Right atrium auricular region (tissue), 2 donors: ENCODE measurements around the gene RAPGEF1. TPM values are rescaled to one million over a fixed set of nuclear protein-coding genes. Genes with fewer than 3 reads are reported as not detected.

Experiments
- DNase-seq: peaks from one replicate; pipeline ENCODE4 v3.0.0-alpha.2; 2019; ENCODE audit warnings: low spot score
- H3K27ac ChIP-seq, 2 donors: fragments of 200-600 bp; sonication (generic); 1 replicate in 1 of 2; 2 replicates in 1 of 2; pipeline ENCODE4 v1.5.1; 2016 to 2019
- H3K27me3 ChIP-seq, 2 donors: fragments of 200-600 bp; sonication (generic); one replicate each; pipeline versions ENCODE4 v1.5.1 to v1.6.0; 2017 to 2019
- H3K36me3 ChIP-seq: fragments of 200-600 bp; sonication (generic); one replicate; pipeline ENCODE4 v1.5.1; 2016
- H3K4me1 ChIP-seq, 2 donors: fragments of 200-600 bp; sonication (generic); one replicate each; pipeline versions ENCODE4 v1.5.1 to v1.6.0; 2017 to 2019
- H3K4me3 ChIP-seq, 2 donors: fragments of 200-600 bp; sonication (generic); 1 replicate in 1 of 2; 2 replicates in 1 of 2; pipeline ENCODE4 v1.5.1; 2017 to 2019; ENCODE audit warnings: mild to moderate bottlenecking in 1 of 2, moderate library complexity in 1 of 2
- H3K9me3 ChIP-seq, 2 donors: fragments of 200-600 bp; sonication (generic); one replicate each; pipeline ENCODE4 v1.5.1; 2019
- CTCF ChIP-seq, 2 donors: fragments of 200-600 bp; sonication (generic); IDR thresholded peaks; one replicate each; pipeline ENCODE4 v1.5.1; 2019; ENCODE audit warnings: antibody characterized with exemption in 2 of 2
- total RNA-seq, 2 donors: library from RNA; depleted of rRNA; stranded (reverse); fragments of >200 nt; gene quantifications; one replicate each; pipeline ENCODE4 v1.1.0, GENCODE V29; 2016

RAPGEF1 gene
- total RNA-seq, 2 donors from 2014 or later, result 59.5 to 65.1 TPM

- Histone ChIP-seq H3K27me3 (no peaks in the 10 kb centered on the region), H3K4me3 (no peak overlapping the region), H3K4me1 (peaks cover 0 to 53% of the 10 kb centered on the region in 2 donors), H3K9me3 (no peaks in the 10 kb centered on the region), H3K27ac (peak overlapping the region in 1 of 2 donors; percentile 51), H3K36me3 (peaks cover 47% of the 10 kb centered on the region)
- TF ChIP-seq CTCF (IDR thresholded peaks at IDR 0.05), result no peak
- DNase-seq, result no peak
These were observed 136.0 kb downstream of the RAPGEF1 start for GRCh38 chr9:131603711-131604439.

- DNase-seq, result no peak
- Histone ChIP-seq H3K4me1 (peaks cover 0 to 46% of the 10 kb centered on the region in 2 donors), H3K9me3 (no peaks in the 10 kb centered on the region), H3K27me3 (no peaks in the 10 kb centered on the region), H3K27ac (no peak overlapping the region), H3K36me3 (peaks cover 54% of the 10 kb centered on the region), H3K4me3 (no peak overlapping the region)
- TF ChIP-seq CTCF (IDR thresholded peaks at IDR 0.05), result no peak
These were observed 136.7 kb downstream of the RAPGEF1 start for GRCh38 chr9:131603199-131603598.

GRCh38 chr9:131601683-131602181 lies 138.1 kb downstream of the RAPGEF1 start:
- H3K4me1 ChIP-seq, result peaks cover 0 to 33% of the 10 kb centered on the region in 2 donors
- H3K9me3 ChIP-seq, result no peaks in the 10 kb centered on the region
- TF ChIP-seq CTCF (IDR thresholded peaks at IDR 0.05), result no peak
- H3K27ac ChIP-seq, result no peak overlapping the region
- no peaks in the 10 kb centered on the region for H3K27me3 ChIP-seq
- H3K36me3 ChIP-seq, result peaks cover 69% of the 10 kb centered on the region
- no peak for DNase-seq
- no peak overlapping the region for H3K4me3 ChIP-seq

- Histone ChIP-seq H3K27me3 (no peaks in the 10 kb centered on the region), H3K9me3 (no peaks in the 10 kb centered on the region), H3K27ac (no peak overlapping the region), H3K4me3 (no peak overlapping the region), H3K4me1 (no peaks in the 10 kb centered on the region), H3K36me3 (peaks cover 84% of the 10 kb centered on the region)
- TF ChIP-seq CTCF (IDR thresholded peaks at IDR 0.05), result no peak
- DNase-seq, result peak; percentile 69
These were observed 141.8 kb downstream of the RAPGEF1 start for GRCh38 chr9:131598121-131598520.

- no peak overlapping the region for H3K4me3 ChIP-seq
- TF ChIP-seq CTCF (IDR thresholded peaks at IDR 0.05), result no peak
- no peaks in the 10 kb centered on the region for H3K27me3 ChIP-seq
- no peak for DNase-seq
- no peaks in the 10 kb centered on the region for H3K9me3 ChIP-seq
- peaks cover 78% of the 10 kb centered on the region for H3K36me3 ChIP-seq
- H3K27ac ChIP-seq, result no peak overlapping the region
- no peaks in the 10 kb centered on the region for H3K4me1 ChIP-seq
These were observed 142.6 kb downstream of the RAPGEF1 start for GRCh38 chr9:131597246-131597645.

- DNase-seq, result no peak
- TF ChIP-seq CTCF (IDR thresholded peaks at IDR 0.05), result no peak
- H3K9me3 ChIP-seq, result no peaks in the 10 kb centered on the region
- H3K36me3 ChIP-seq, result peaks cover 70% of the 10 kb centered on the region
- no peaks in the 10 kb centered on the region for H3K4me1 ChIP-seq
- no peaks in the 10 kb centered on the region for H3K27me3 ChIP-seq
- no peak overlapping the region for H3K27ac ChIP-seq
- H3K4me3 ChIP-seq, result no peak overlapping the region
These were observed 143.5 kb downstream of the RAPGEF1 start for GRCh38 chr9:131596430-131596743.
